HepG2 (cell line): ENCODE measurements around the gene ALDH3A2. TPM values are rescaled to one million over a fixed set of nuclear protein-coding genes. Genes with fewer than 3 reads are reported as not detected.

Experiments
- ATAC-seq: fragments of 200-7000 bp; cut with Tn5 transposase; 3 replicates; pipeline ENCODE4 v1.9.1; 2020; ENCODE audit warnings: mild to moderate bottlenecking, moderate library complexity
- BruUV-seq: library from RNA; stranded (reverse); fragments of 400-500 nt; replicated peaks from 2 replicates; lab custom pipeline; 2021; lab: Mats Ljungman, UMichigan
- CTCF ChIA-PET: fragments of 300-600 bp; formaldehyde crosslinking; extraction: SDS; loops from one replicate; lab custom pipeline; 2021; ENCODE audit warnings: low total read pairs, inconsistent platforms, low intra/inter-chr PET ratio; lab: Yijun Ruan, JAX
- POLR2A ChIA-PET: fragments of 350-600 bp; sonication (Branson Sonifier 250); formaldehyde crosslinking; loops from one replicate; lab custom pipeline; 2020; ENCODE audit warnings: antibody characterized with exemption, inconsistent platforms; lab: Yijun Ruan, JAX
- DNase-seq: peaks from one replicate; pipeline ENCODE4 v3.0.0-alpha.2; 2015; ENCODE audit warnings: low spot score
- FAIRE-seq: peaks from 3 replicates; lab custom pipeline; 2011; peaks lifted over from hg19 to GRCh38; lab: Jason Lieb, UNC
- H2AFZ ChIP-seq: one replicate; pipeline ENCODE4 v1.6.1; 2011; ENCODE audit warnings: low read length, inconsistent platforms
- H3K27ac ChIP-seq: fragments of 300-600 bp; 3 replicates; pipeline ENCODE4 v1.8.0; 2011; ENCODE audit warnings: mixed run types, mild to moderate bottlenecking, mixed read lengths, low read length, inconsistent platforms; ENCODE audit not compliant: insufficient read depth; ENCODE audit errors: extremely low read length
- H3K27me3 ChIP-seq, 2 experiments: fragments of 200-600 bp in 1 of 2; 2 replicates in 1 of 2; 3 replicates in 1 of 2; pipeline versions ENCODE4 v1.6.0 to v1.8.0; 2011; ENCODE audit warnings: low read length in 2 of 2, mild to moderate bottlenecking in 2 of 2, moderate library complexity in 2 of 2, inconsistent platforms in 1 of 2; ENCODE audit not compliant: insufficient read depth in 2 of 2, control insufficient read depth in 1 of 2
- H3K36me3 ChIP-seq, 2 experiments: fragments of 200-600 bp in 1 of 2; replicated peaks in 1 of 2; 2 replicates in 1 of 2; 3 replicates in 1 of 2; pipeline versions ENCODE4 v1.5.1 to v1.8.0; 2011; ENCODE audit warnings: low read length in 2 of 2, inconsistent platforms in 1 of 2; ENCODE audit not compliant: insufficient read depth in 2 of 2, control insufficient read depth in 1 of 2
- H3K4me1 ChIP-seq: 2 replicates; pipeline ENCODE4 v1.5.1; 2012; ENCODE audit warnings: low read length, inconsistent platforms; ENCODE audit not compliant: insufficient read depth
- H3K4me2 ChIP-seq: 2 replicates; pipeline ENCODE4 v1.6.0; 2011; ENCODE audit warnings: low read depth, low read length, inconsistent platforms
- H3K4me3 ChIP-seq, 3 experiments: fragments of 200-600 bp in 1 of 3; sonication (generic), shearing (Covaris generic) in 1 of 3; replicated peaks in 1 of 3; 2 replicates each; pipeline ENCODE4 v1.5.1; 2011 to 2016; ENCODE audit warnings: low read length in 3 of 3, inconsistent platforms in 2 of 3, low read depth in 2 of 3, mild to moderate bottlenecking in 2 of 3, control low read depth in 1 of 3, mixed read lengths in 1 of 3; ENCODE audit not compliant: insufficient read depth in 1 of 3
- H3K79me2 ChIP-seq: one replicate; pipeline ENCODE4 v1.6.1; 2011; ENCODE audit warnings: low read length, inconsistent platforms; ENCODE audit not compliant: insufficient read depth
- H3K9ac ChIP-seq: 2 replicates; pipeline ENCODE4 v1.6.0; 2011; ENCODE audit warnings: mild to moderate bottlenecking, low read depth, low read length, inconsistent platforms; ENCODE audit not compliant: insufficient read depth
- H3K9me3 ChIP-seq: 2 replicates; pipeline ENCODE4 v1.5.1; 2012; ENCODE audit warnings: mild to moderate bottlenecking, low read length
- H4K20me1 ChIP-seq: 2 replicates; pipeline ENCODE4 v1.6.0; 2011; ENCODE audit warnings: inconsistent platforms, mild to moderate bottlenecking, low read length, moderate library complexity; ENCODE audit not compliant: insufficient read depth
- ATF4 ChIP-seq, 2 experiments: fragments of 450-650 bp in 1 of 2; sonication (generic) in 1 of 2; formaldehyde crosslinking; IDR thresholded peaks; 2 replicates each; pipeline versions ENCODE4 v1.5.0 to v1.8.0; 2020 to 2022; ENCODE audit warnings: mild to moderate bottlenecking in 1 of 2, missing genetic modification reagents in 1 of 2
- BCL6 ChIP-seq: IDR thresholded peaks from 2 replicates; pipeline ENCODE4 v1.6.1; 2016; ENCODE audit warnings: missing genetic modification reagents, missing compliant biosample characterization
- CEBPG ChIP-seq: IDR thresholded peaks from 2 replicates; pipeline ENCODE4 v1.6.1; 2016
- KMT2A ChIP-seq: sonication (generic); formaldehyde crosslinking; IDR thresholded peaks from 2 replicates; pipeline ENCODE4 v1.4.0; 2020; ENCODE audit warnings: missing genetic modification reagents
- POLR2G ChIP-seq: fragments of 200-400 bp; formaldehyde crosslinking; IDR thresholded peaks from 2 replicates; pipeline ENCODE4 v1.6.1; 2018; ENCODE audit warnings: mild to moderate bottlenecking, low read depth, low read length, moderate library complexity
- ZMAT3 ChIP-seq: sonication (generic); formaldehyde crosslinking; conservative IDR thresholded peaks from 2 replicates; pipeline ENCODE4 v1.7.0; 2021; ENCODE audit warnings: missing genetic modification reagents
- ZNF7 ChIP-seq: IDR thresholded peaks from 2 replicates; pipeline ENCODE4 v1.6.1; 2016; ENCODE audit warnings: missing biosample characterization, missing genetic modification reagents
- ZNF83 ChIP-seq: sonication (generic); formaldehyde crosslinking; IDR thresholded peaks from 2 replicates; pipeline ENCODE4 v1.4.0; 2020; ENCODE audit warnings: missing genetic modification reagents, mild to moderate bottlenecking, borderline replicate concordance
- ZSCAN21 ChIP-seq: sonication (generic); formaldehyde crosslinking; IDR thresholded peaks from 2 replicates; pipeline ENCODE4 v1.8.0; 2022; ENCODE audit warnings: mild to moderate bottlenecking, missing genetic modification reagents, moderate library complexity, borderline replicate concordance
- WGBS: methylation state at CpG from one replicate; pipeline ENCODE4 v1.1.6; 2017; ENCODE audit warnings: low lambda C conversion rate; 5-methylcytosine and 5-hydroxymethylcytosine counted together
- in situ Hi-C: cut with HindIII; loops from 2 replicates; pipeline ENCODE4 v1.10.0; 2017; ENCODE audit warnings: low pct_unique_long_range_greater_than_20kb; ENCODE audit not compliant: extremely low pct_ligation_motif_present
- intact Hi-C: fragments of 100-400 bp; cut with micrococcal nuclease; formaldehyde crosslinking; loops from one replicate; pipeline ENCODE4 v1.10.0; 2022; ENCODE audit not compliant: unreplicated experiment
- polyA plus RNA-seq, 8 experiments: library from polyadenylated mRNA; depleted of rRNA in 3 of 8; stranded (reverse) in 7 of 8; unstranded in 1 of 8; fragments of >200 nt; fragmentation: Illumina TruSeq in 4 of 8; extraction: Trizol in 4 of 8; gene quantifications; 2 replicates each; pipeline versions ENCODE4 v1.2.1 to v1.2.3, GENCODE V29; 2011 to 2016; ENCODE audit warnings: low read depth in 4 of 8, missing spikeins in 1 of 8, mixed read lengths in 1 of 8; ENCODE audit not compliant: insufficient read depth in 1 of 8
- total RNA-seq, 5 experiments: library from RNA; depleted of rRNA; stranded (reverse); fragments of >200 nt; fragmentation: Illumina TruSeq; extraction: Trizol; gene quantifications; 2 replicates each; pipeline ENCODE4 v1.2.3, GENCODE V29; 2016; ENCODE audit warnings: low read depth in 1 of 5
- TF ChIP-seq, protein P1 (sequence below): sonication (generic); formaldehyde crosslinking; IDR thresholded peaks from 2 replicates; pipeline ENCODE4 v1.8.1; 2023; ENCODE audit warnings: mild to moderate bottlenecking, moderate library complexity, missing genetic modification reagents
- TF ChIP-seq, protein P2 (sequence below): sonication (generic); formaldehyde crosslinking; IDR thresholded peaks from 2 replicates; pipeline ENCODE4 v1.8.1; 2023; ENCODE audit warnings: mild to moderate bottlenecking, missing genetic modification reagents, borderline replicate concordance

ALDH3A2 gene
- total and polyA plus RNA-seq, 2 of the 13 experiments (the other 11 are each of a cell fraction or from before 2014, with no cell fraction given): 80.8 to 180 TPM

DNA sequence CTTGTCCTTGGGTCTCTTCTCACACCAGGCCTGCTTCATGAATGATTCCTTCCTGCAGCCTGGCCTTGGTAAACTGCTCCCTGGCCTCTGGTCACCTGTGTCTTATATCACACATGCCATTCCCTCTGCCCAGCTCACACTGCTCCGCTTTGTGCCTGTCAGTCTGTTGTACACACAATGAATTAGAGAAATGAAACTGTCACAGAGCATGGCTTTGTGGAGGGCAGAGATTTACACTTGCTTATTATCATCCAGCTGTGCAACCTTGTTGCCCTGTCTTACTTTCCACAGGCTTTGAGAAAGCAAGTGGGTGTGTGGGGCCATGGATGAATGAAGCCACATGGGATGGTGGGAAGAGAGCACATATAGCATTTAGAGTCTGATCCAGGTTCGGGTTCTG lies 22.4 kb downstream of the ALDH3A2 start (continued):
- TF ChIP-seq, protein P1, sequence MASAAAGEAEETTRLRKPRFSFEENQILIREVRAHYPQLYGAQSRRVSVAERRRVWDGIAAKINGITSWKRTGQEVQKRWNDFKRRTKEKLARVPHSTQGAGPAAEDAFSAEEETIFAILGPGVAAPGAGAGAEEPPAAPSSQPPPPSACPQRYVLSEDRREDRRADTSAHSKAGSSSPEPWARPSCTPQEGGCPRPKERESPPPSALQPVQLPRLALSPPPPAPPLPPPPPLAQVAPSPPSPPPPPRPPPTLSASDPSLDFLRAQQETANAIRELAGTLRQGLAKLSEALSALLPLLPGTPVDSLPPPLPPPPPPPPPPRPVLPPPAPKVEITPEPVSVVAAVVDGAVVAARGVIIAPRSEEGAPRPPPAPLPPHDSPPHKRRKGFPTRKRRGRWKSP (CRISPR knock-in tag): 0 out of 2 replicates have a peak, but pooled peaks have one; percentile 10
- no peak for TF ChIP-seq ZNF7 (CRISPR knock-in tag)
- TF ChIP-seq ZNF83 (CRISPR knock-in tag): no peak

GRCh38 chr17:19671433-19671832 lies 22.9 kb downstream of the ALDH3A2 start:
- Histone ChIP-seq H3K27ac (peak overlapping the region; percentile 67), H3K36me3 (peaks cover 12 to 32% of the 10 kb centered on the region in 2 experiments)

More at GRCh38 chr17:19671433-19671832, 22.9 kb downstream of the ALDH3A2 start:
- intact Hi-C loops: loop anchor here (5.0 kb wide), 1 partner anchor 46 kb away; the partner anchor contains the start of gene SLC47A2
- Histone ChIP-seq H3K9me3 (no peaks in the 10 kb centered on the region), H3K4me1 (peaks cover 54% of the 10 kb centered on the region), H3K9ac (peak overlapping the region; percentile 27; the same call in 1 of the 2 replicates), H4K20me1 (no peaks in the 10 kb centered on the region), H2AFZ (no peak overlapping the region), H3K79me2 (no peaks in the 10 kb centered on the region), H3K27me3 (no peaks in the 10 kb centered on the region), H3K4me3 (no peak overlapping the region), H3K4me2 (peak overlapping the region; percentile 37)
- 49% methylated on average over 4 of the region's 4 CpGs for WGBS
- peak; percentile 23 for DNase-seq
- in situ Hi-C loops: no loop called here
- no TSS peak for BruUV-seq
- TF ChIP-seq, protein P2, sequence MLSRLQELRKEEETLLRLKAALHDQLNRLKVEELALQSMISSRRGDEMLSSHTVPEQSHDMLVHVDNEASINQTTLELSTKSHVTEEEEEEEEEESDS (CRISPR knock-in tag): no peak
- TF ChIP-seq, protein P1 (CRISPR knock-in tag): peak; percentile 9; the same call in 1 of the 2 replicates
- TF ChIP-seq KMT2A (CRISPR knock-in tag): no peak
- TF ChIP-seq POLR2G: peak; percentile 2; the same call in 1 of the 2 replicates
- TF ChIP-seq ZSCAN21 (CRISPR knock-in tag): 0 out of 2 replicates have a peak, but pooled peaks have one; percentile 44
- TF ChIP-seq ZMAT3 (CRISPR knock-in tag): 0 out of 2 replicates have a peak, but pooled peaks have one; percentile 25
- peak in 1 of 2 experiments; percentile 66; a peak in 2 of 4 replicates for TF ChIP-seq ATF4 (CRISPR knock-in tag; IDR thresholded peaks at IDR 0.05)
- TF ChIP-seq CEBPG (CRISPR knock-in tag): 0 out of 2 replicates have a peak, but pooled peaks have one; percentile 33
- TF ChIP-seq BCL6 (CRISPR knock-in tag): peak; percentile 67
- FAIRE-seq: no peak
- ATAC-seq: peak; percentile 46
- ChIA-PET POLR2A (interaction anchor here (0.9 to 9.4 kb wide), 13 partner anchors 8 to 121 kb away, joined by 3 to 133 read pairs (median 5); partner anchors contain the start of genes ALDH3A1 and ALDH3A2), CTCF (no interaction called here)
